ENCODE data around the gene EPB41L4B. TPM values are rescaled to one million over a fixed set of nuclear protein-coding genes. Genes with fewer than 3 reads are reported as not detected.

The EPB41L4B gene
- total RNA-seq, 2 experiments from 2014 or later, result 0.34 TPM

DNA sequence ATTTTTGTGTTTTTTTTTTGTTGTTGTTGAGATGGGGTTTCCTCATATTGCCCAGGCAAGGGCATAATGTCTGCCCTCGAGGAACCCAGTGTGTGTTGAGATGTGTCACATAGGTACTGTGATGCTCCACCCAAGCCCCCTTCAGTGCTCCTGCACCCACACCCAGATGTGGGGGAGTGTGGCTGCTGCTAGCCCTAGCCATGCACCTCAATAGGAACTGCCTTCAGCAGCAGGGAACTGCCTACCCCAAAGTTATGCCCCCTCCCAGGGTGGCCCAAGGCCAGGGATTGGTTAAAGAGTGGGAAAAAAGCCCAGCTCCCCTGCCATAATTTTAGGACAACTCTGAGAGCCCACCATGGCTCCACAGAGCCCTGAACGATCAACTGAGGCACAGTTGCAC lies 33.3 kb upstream of the EPB41L4B start:
- no peaks in the 10 kb centered on the region for H3K9me3 Mint-ChIP-seq

DNA sequence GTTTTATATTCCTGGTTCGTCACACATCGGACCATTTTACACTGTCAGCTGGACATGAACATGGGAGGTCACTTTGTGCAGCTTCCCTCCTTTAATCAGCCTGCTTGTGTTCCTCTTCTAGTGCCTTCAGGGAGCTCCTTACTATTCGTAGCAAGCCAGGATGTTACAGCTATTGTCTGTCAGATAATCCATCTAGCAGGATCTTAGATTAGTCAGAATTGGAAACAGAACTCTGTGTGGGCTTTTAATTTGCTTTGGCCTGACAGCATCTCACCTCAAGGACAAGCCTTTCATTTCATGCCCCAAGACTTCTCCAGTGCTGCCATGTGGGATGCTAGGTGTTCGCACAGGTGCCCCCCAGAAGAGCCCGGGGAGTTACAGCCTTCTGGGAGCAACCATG lies 30.2 kb upstream of the EPB41L4B start:
- TF ChIP-seq, protein P1, sequence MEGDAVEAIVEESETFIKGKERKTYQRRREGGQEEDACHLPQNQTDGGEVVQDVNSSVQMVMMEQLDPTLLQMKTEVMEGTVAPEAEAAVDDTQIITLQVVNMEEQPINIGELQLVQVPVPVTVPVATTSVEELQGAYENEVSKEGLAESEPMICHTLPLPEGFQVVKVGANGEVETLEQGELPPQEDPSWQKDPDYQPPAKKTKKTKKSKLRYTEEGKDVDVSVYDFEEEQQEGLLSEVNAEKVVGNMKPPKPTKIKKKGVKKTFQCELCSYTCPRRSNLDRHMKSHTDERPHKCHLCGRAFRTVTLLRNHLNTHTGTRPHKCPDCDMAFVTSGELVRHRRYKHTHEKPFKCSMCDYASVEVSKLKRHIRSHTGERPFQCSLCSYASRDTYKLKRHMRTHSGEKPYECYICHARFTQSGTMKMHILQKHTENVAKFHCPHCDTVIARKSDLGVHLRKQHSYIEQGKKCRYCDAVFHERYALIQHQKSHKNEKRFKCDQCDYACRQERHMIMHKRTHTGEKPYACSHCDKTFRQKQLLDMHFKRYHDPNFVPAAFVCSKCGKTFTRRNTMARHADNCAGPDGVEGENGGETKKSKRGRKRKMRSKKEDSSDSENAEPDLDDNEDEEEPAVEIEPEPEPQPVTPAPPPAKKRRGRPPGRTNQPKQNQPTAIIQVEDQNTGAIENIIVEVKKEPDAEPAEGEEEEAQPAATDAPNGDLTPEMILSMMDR (IDR thresholded peaks at IDR 0.05), result no peak
- H3K36me3 Mint-ChIP-seq (ENCODE audit: low read depth), result no peaks in the 10 kb centered on the region
- H3K4me1 Mint-ChIP-seq (ENCODE audit: low read depth), result no peaks in the 10 kb centered on the region
- no peak overlapping the region for H3K4me3 Mint-ChIP-seq
- H3K27me3 Mint-ChIP-seq, result no peaks in the 10 kb centered on the region
- ChIA-PET CTCF (interaction anchor here (0.9 kb wide), 1 partner anchor 119 kb away, joined by 4 read pairs; no protein-coding TSS in a partner anchor), POLR2A (no interaction called here)
- ATAC-seq (no peak), DNase-seq (no peak)
- H3K27ac Mint-ChIP-seq, result no peak overlapping the region
- no peaks in the 10 kb centered on the region for H3K9me3 Mint-ChIP-seq
- intact Hi-C loops (cut with micrococcal nuclease), result no loop called here

More for the DNA sequence above, 33.3 kb upstream of the EPB41L4B start:
- TF ChIP-seq, protein P1 (IDR thresholded peaks at IDR 0.05), result no peak
- DNase-seq (no peak), ATAC-seq (no peak)
- Mint-ChIP-seq H3K4me1 (ENCODE audit: low read depth) (no peaks in the 10 kb centered on the region), H3K27ac (no peak overlapping the region), H3K4me3 (no peak overlapping the region), H3K36me3 (ENCODE audit: low read depth) (no peaks in the 10 kb centered on the region), H3K27me3 (peaks cover under 1% of the 10 kb centered on the region)
- ChIA-PET POLR2A (no interaction called here), CTCF (no interaction called here)
- intact Hi-C loops (cut with micrococcal nuclease), result no loop called here

DNA sequence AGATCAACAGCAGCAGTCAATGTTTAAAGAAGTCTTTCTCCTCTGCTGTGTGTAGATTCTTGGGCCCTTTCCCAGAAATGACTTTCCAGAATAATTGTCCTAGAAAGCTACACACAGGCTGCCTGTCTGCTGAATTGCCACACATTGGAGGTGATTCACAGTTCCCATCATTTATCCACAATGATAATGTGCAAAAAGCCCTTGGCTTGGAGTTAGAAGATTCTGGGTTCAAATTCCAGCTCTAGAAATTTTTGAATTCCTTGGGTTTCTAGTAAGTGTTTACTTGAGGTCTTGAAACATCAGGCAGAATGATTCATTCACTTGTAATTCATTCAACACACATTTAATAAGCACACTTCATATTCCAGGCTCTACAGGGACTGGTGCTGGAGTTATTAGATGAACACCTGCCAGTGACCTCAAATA lies 28.6 kb upstream of the EPB41L4B start:
- intact Hi-C loops (cut with micrococcal nuclease), result no loop called here
- Mint-ChIP-seq H3K36me3 (ENCODE audit: low read depth) (no peaks in the 10 kb centered on the region), H3K4me3 (no peak overlapping the region), H3K9me3 (no peaks in the 10 kb centered on the region), H3K27me3 (no peaks in the 10 kb centered on the region), H3K4me1 (ENCODE audit: low read depth) (no peaks in the 10 kb centered on the region), H3K27ac (no peak overlapping the region)
- DNase-seq (no peak), ATAC-seq (no peak)
- ChIA-PET CTCF (no interaction called here), POLR2A (no interaction called here)
- TF ChIP-seq, protein P1 (IDR thresholded peaks at IDR 0.05), result no peak

DNA sequence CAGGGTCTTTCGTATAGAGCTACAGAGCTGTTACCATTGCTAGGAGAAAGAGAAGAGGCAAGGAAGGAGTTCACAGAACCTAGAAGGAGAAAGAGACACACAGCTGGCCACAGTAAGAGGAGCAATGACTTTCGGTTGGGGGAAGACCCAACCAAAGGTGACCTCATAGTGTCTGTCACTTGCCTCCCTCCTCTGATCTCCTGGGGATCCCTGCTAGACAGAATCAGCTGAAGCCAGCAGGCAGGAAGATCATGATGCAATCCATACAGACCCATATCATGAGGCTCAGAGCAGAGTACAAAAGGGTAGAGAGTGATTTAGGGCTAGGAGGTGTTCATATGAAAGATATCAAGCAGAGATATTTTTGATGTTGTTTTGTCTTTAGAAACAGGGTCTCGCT lies 26.0 kb upstream of the EPB41L4B start:
- DNase-seq, result no peak
- H3K27me3 Mint-ChIP-seq, result no peaks in the 10 kb centered on the region
- ATAC-seq, result no peak
- no peaks in the 10 kb centered on the region for H3K36me3 Mint-ChIP-seq (ENCODE audit: low read depth)
- H3K27ac Mint-ChIP-seq, result no peak overlapping the region
- TF ChIP-seq, protein P1 (IDR thresholded peaks at IDR 0.05), result no peak
- POLR2A ChIA-PET, result no interaction called here
- no peaks in the 10 kb centered on the region for H3K9me3 Mint-ChIP-seq
- CTCF ChIA-PET, result interaction anchor here (1.2 kb wide), 1 partner anchor 94 kb away, joined by 3 read pairs; no protein-coding TSS in a partner anchor
- intact Hi-C loops (cut with micrococcal nuclease), result no loop called here
- no peak overlapping the region for H3K4me3 Mint-ChIP-seq
- no peaks in the 10 kb centered on the region for H3K4me1 Mint-ChIP-seq (ENCODE audit: low read depth)

DNA sequence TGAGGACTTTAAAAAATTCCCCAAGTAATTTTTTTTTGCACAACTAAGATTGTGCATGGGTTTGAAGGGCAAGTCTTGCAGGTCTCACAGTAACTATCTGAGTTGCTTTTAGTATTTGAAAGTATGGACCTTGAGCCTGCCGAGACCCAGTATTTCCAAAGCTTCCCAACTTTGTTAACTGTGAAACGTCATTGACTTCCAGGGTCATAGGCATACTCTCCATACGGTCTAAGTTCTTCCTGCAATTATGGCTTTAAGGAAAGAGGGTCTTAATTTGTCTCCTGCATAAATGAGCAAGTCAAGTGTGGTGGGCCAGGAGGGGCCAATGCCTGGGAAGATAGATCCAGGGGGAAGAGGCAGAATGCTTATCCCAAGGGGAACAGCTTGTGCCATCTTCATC lies 24.0 kb upstream of the EPB41L4B start:
- POLR2A ChIA-PET, result no interaction called here
- Mint-ChIP-seq H3K27ac (no peak overlapping the region), H3K4me1 (ENCODE audit: low read depth) (no peaks in the 10 kb centered on the region), H3K4me3 (no peak overlapping the region), H3K36me3 (ENCODE audit: low read depth) (no peaks in the 10 kb centered on the region), H3K27me3 (no peaks in the 10 kb centered on the region), H3K9me3 (no peaks in the 10 kb centered on the region)
- CTCF ChIA-PET, result interaction anchor here (1.0 kb wide), 1 partner anchor 125 kb away, joined by 3 read pairs; no protein-coding TSS in a partner anchor
- no peak for DNase-seq
- intact Hi-C loops (cut with micrococcal nuclease), result no loop called here
- TF ChIP-seq, protein P1 (IDR thresholded peaks at IDR 0.05), result no peak
- ATAC-seq, result no peak
